Endothelial cell of umbilical vein (primary cell): Measurements from ENCODE around the gene ZNF234. TPM values are rescaled to one million over a fixed set of nuclear protein-coding genes. Genes with fewer than 3 reads are reported as not detected.

Experiments used
- BruUV-seq: library from RNA; stranded (reverse); fragments of 400-500 nt; replicated peaks from 2 replicates; lab custom pipeline; 2021; lab: Mats Ljungman, UMichigan
- CTCF ChIA-PET: fragments of 300-600, 350-600 bp; sonication (Branson Sonifier 250); formaldehyde crosslinking; loops from one replicate; lab custom pipeline; 2021; ENCODE audit warnings: antibody characterized with exemption, inconsistent platforms; lab: Charles Lee
- POLR2A ChIA-PET: fragments of 300-600, 350-600 bp; sonication (Branson Sonifier 250); formaldehyde crosslinking; loops from one replicate; lab custom pipeline; 2021; ENCODE audit warnings: antibody characterized with exemption, inconsistent platforms; lab: Charles Lee
- DNase-seq: peaks from one replicate; pipeline ENCODE4 v3.0.0-alpha.2; 2011; ENCODE audit warnings: low read depth, low spot score
- FAIRE-seq: peaks from 2 replicates; lab custom pipeline; 2011; peaks lifted over from hg19 to GRCh38; lab: Jason Lieb, UNC
- H2AFZ ChIP-seq: 2 replicates; pipeline ENCODE4 v1.6.0; 2012; ENCODE audit warnings: low read depth, low read length, control low read depth, inconsistent platforms
- H3K27ac ChIP-seq: 2 replicates; pipeline ENCODE4 v1.5.1; 2011; ENCODE audit warnings: low read depth, mild to moderate bottlenecking, control low read depth, low read length, moderate library complexity; ENCODE audit not compliant: insufficient read depth
- H3K27me3 ChIP-seq, 2 experiments: 2 replicates each; pipeline versions ENCODE4 v1.6.0 to v1.6.1; 2011; ENCODE audit warnings: low read length in 2 of 2, mixed read lengths in 1 of 2; ENCODE audit not compliant: control insufficient read depth in 2 of 2, insufficient read depth in 2 of 2
- H3K36me3 ChIP-seq, 2 experiments: 2 replicates in 1 of 2; 3 replicates in 1 of 2; pipeline ENCODE4 v1.5.1; 2011; ENCODE audit warnings: low read length in 2 of 2, mild to moderate bottlenecking in 1 of 2, moderate library complexity in 1 of 2; ENCODE audit not compliant: control insufficient read depth in 2 of 2, insufficient read depth in 2 of 2; ENCODE audit errors: extremely low read depth in 1 of 2
- H3K4me1 ChIP-seq: 3 replicates; pipeline ENCODE4 v1.5.1; 2011; ENCODE audit warnings: mild to moderate bottlenecking, low read length; ENCODE audit not compliant: control insufficient read depth, insufficient read depth; ENCODE audit errors: extremely low read depth
- H3K4me2 ChIP-seq: 2 replicates; pipeline ENCODE4 v1.6.1; 2011; ENCODE audit warnings: low read length, control low read depth, mixed read lengths; ENCODE audit not compliant: insufficient read depth
- H3K4me3 ChIP-seq, 3 experiments: fragments of 200-600 bp in 1 of 3; sonication (generic), shearing (Covaris generic) in 1 of 3; replicated peaks in 1 of 3; 2 replicates each; pipeline ENCODE4 v1.5.1; 2011 to 2016; ENCODE audit warnings: control low read depth in 3 of 3, low read length in 3 of 3, mild to moderate bottlenecking in 2 of 3, inconsistent platforms in 1 of 3, low read depth in 1 of 3, moderate library complexity in 1 of 3; ENCODE audit not compliant: insufficient read depth in 1 of 3
- H3K79me2 ChIP-seq: 2 replicates; pipeline ENCODE4 v1.6.0; 2012; ENCODE audit warnings: low read length, inconsistent platforms; ENCODE audit not compliant: control insufficient read depth, insufficient read depth
- H3K9ac ChIP-seq: replicated peaks from 2 replicates; pipeline ENCODE3; 2011; ENCODE audit warnings: low read length, control low read depth; ENCODE audit not compliant: insufficient read depth; ENCODE audit errors: extremely low read depth
- H3K9me1 ChIP-seq: replicated peaks from 3 replicates; pipeline ENCODE4 v1.6.0; 2011; ENCODE audit warnings: mild to moderate bottlenecking, low read length; ENCODE audit not compliant: control insufficient read depth, insufficient read depth; ENCODE audit errors: extremely low read depth
- H3K9me3 ChIP-seq: replicated peaks from 2 replicates; pipeline ENCODE4 v1.5.1; 2012; ENCODE audit warnings: low read length, inconsistent platforms; ENCODE audit not compliant: control insufficient read depth, insufficient read depth
- H4K20me1 ChIP-seq: replicated peaks from 2 replicates; pipeline ENCODE3; 2011; ENCODE audit warnings: mild to moderate bottlenecking, low read length; ENCODE audit not compliant: control insufficient read depth, insufficient read depth; ENCODE audit errors: extremely low read depth
- EZH2 ChIP-seq: IDR thresholded peaks from 2 replicates; pipeline ENCODE4 v1.6.1; 2012; ENCODE audit warnings: borderline replicate concordance, low read depth, mild to moderate bottlenecking, moderate library complexity, low read length, inconsistent platforms; ENCODE audit not compliant: severe bottlenecking
- FOS ChIP-seq: IDR thresholded peaks from 2 replicates; pipeline ENCODE4 v1.6.1; 2011; ENCODE audit warnings: mild to moderate bottlenecking, low read length, moderate library complexity, borderline replicate concordance; ENCODE audit not compliant: insufficient read depth
- GATA2 ChIP-seq: IDR thresholded peaks from 2 replicates; pipeline ENCODE4 v1.7.0; 2011; ENCODE audit warnings: low read depth, mild to moderate bottlenecking, moderate library complexity, mixed read lengths, low read length; ENCODE audit not compliant: insufficient read length, insufficient read depth
- JUN ChIP-seq: IDR thresholded peaks from 2 replicates; pipeline ENCODE4 v1.6.1; 2011; ENCODE audit warnings: borderline replicate concordance, low read depth; ENCODE audit not compliant: insufficient read length, insufficient read depth
- MAX ChIP-seq: IDR thresholded peaks from 2 replicates; pipeline ENCODE4 v1.6.1; 2011; ENCODE audit not compliant: insufficient read depth, insufficient read length
- MYC ChIP-seq: IDR thresholded peaks from one replicate; pipeline ENCODE4 v1.6.1; 2011; ENCODE audit warnings: mild to moderate bottlenecking, low read depth, low read length
- POLR2A ChIP-seq: IDR thresholded peaks from 2 replicates; pipeline ENCODE4 v1.6.1; 2012; ENCODE audit warnings: low read depth, mild to moderate bottlenecking, control low read depth, low read length
- POLR2AphosphoS5 ChIP-seq: IDR thresholded peaks from 2 replicates; pipeline ENCODE4 v1.6.1; 2012; ENCODE audit warnings: low read depth, mild to moderate bottlenecking, control low read depth, low read length, moderate library complexity; ENCODE audit not compliant: insufficient read depth
- dilution Hi-C: fragments of 300-500 bp; cut with MboI; formaldehyde crosslinking; loops from one replicate; pipeline ENCODE4 v1.15.0; 2019; ENCODE audit warnings: low sequenced_read_pairs; ENCODE audit not compliant: extremely low pct_ligation_motif_present
- intact Hi-C: fragments of 100-400 bp; cut with micrococcal nuclease; formaldehyde crosslinking; loops from one replicate; pipeline ENCODE4 v1.10.0; 2022
- polyA plus RNA-seq, 4 experiments: library from polyadenylated mRNA; depleted of rRNA in 3 of 4; stranded (reverse) in 3 of 4; unstranded in 1 of 4; fragments of >200 nt; gene quantifications; 2 replicates each; pipeline versions ENCODE4 v1.2.1 to v1.2.3, GENCODE V29; 2011 to 2012; ENCODE audit warnings: missing spikeins in 1 of 4
- total RNA-seq: library from RNA; stranded (reverse); gene quantifications from 2 replicates; pipeline ENCODE4 v1.2.3, GENCODE V29; 2021
- TF ChIP-seq, protein P1 (sequence below), 2 donors: IDR thresholded peaks; 1 replicate in 1 of 2; 2 replicates in 1 of 2; pipeline ENCODE4 v1.5.1; 2011; ENCODE audit warnings: low read length in 2 of 2, mild to moderate bottlenecking in 2 of 2, moderate library complexity in 2 of 2, control low read depth in 1 of 2, inconsistent platforms in 1 of 2, low read depth in 1 of 2; ENCODE audit not compliant: insufficient read depth in 1 of 2; ENCODE audit errors: extremely low read depth in 1 of 2

ZNF234 gene
- total and polyA plus RNA-seq, 2 donors (not counting 3 experiments of a cell fraction or from before 2014, with no cell fraction given) = 2.5 to 11.9 TPM

DNA sequence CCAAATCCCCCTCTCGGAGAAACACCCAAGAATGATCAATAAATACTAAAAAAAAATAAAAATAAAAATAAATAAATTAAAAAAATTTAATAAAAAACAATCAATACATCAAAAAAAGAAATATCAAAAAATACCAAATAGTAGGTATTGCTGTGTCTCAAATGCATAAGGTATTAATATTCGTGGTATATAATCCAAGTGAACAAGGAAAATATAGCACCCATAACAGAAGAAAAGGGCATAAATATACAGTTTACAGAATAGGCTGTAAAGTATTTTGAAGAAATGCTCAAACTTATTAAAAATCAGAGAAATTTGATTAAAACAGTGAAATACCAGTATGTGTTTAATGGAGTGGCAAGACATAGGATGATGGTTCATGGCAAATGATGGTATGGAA lies 63.4 kb downstream of the ZNF234 start:
- dilution Hi-C loops (no loop called here), intact Hi-C loops (no loop called here)
- no peak overlapping the region for H3K9ac ChIP-seq
- ChIA-PET CTCF (no interaction called here), POLR2A (no interaction called here)
- H3K27ac ChIP-seq = no peak overlapping the region
- no peak overlapping the region for H3K4me3 ChIP-seq
- H3K4me2 ChIP-seq = no peak overlapping the region
- H2AFZ ChIP-seq = no peak overlapping the region
- no TSS peak for BruUV-seq
- no peak for DNase-seq
- TF ChIP-seq EZH2 (no peak), MAX (no peak)
- no peaks in the 10 kb centered on the region for H4K20me1 ChIP-seq
- H3K9me1 ChIP-seq = no peaks in the 10 kb centered on the region
- no peak for FAIRE-seq
- H3K27me3 ChIP-seq = no peaks in the 10 kb centered on the region
- H3K79me2 ChIP-seq = no peaks in the 10 kb centered on the region
- no peaks in the 10 kb centered on the region for H3K9me3 ChIP-seq
- peaks cover 3% of the 10 kb centered on the region for H3K4me1 ChIP-seq
- H3K36me3 ChIP-seq = no peaks in the 10 kb centered on the region

DNA sequence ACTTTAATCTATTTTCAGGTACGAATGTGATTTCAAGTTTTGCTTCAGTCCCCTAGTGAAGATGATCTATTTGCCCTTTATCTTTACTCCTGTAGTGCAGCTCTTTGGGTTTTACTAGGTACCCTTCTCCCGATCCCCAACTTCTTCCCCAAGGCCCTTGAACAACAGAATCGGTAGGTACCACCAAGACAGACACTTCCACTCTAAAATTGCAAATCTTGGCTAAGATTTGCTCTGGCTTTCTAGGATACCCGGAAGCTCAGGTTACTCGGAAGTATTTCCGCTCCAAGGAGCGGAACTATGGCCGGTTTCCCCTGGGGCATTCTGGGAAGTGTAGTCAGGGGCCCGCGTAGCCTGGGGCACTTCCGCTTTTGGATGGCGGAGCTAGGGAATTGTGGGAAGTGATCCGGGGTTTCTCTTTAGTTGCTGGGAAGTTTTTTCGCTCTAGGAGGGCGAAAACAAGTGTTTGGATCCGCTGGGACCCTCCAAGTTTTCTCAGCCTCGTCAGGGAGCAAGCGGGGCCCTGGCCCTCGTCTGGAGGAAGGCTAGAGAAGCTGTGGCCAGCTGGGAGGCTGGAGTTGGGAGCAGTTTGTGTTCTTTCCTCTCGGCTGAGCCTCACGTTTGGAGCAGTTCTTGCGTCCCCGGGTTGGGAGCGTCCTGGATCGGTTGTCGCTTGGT lies 65.9 kb downstream of the ZNF234 start:
- no TSS peak for BruUV-seq
- no peaks in the 10 kb centered on the region for H3K79me2 ChIP-seq
- H3K4me3 ChIP-seq = peak overlapping the region; percentile 69 to 93 (median 87)
- intact Hi-C loops (loop anchor here (1.0 kb wide), 6 partner anchors 43 to 241 kb away; partner anchors contain the start of genes ZNF225, ZNF229 and ZNF285), dilution Hi-C loops (no loop called here)
- peak overlapping the region; percentile 65 for H3K27ac ChIP-seq
- peak overlapping the region; percentile 98 for H2AFZ ChIP-seq
- H4K20me1 ChIP-seq = no peaks in the 10 kb centered on the region
- no peaks in the 10 kb centered on the region for H3K9me3 ChIP-seq
- H3K36me3 ChIP-seq = no peaks in the 10 kb centered on the region
- ChIA-PET POLR2A (interaction anchor here (0.5 to 1.2 kb wide), 3 partner anchors 33 to 463 kb away, joined by 4 to 9 read pairs (median 9); partner anchors contain the start of gene ZNF226), CTCF (interaction anchor here (0.9 to 1.7 kb wide), 2 partner anchors 28 to 42 kb away, joined by 3 to 5 read pairs; partner anchors contain the start of gene ZNF226)
- peak; percentile 96 for FAIRE-seq
- H3K27me3 ChIP-seq = no peaks in the 10 kb centered on the region
- H3K4me2 ChIP-seq = peak overlapping the region; percentile 98
- no peak for TF ChIP-seq MAX
- no peak for TF ChIP-seq GATA2
- peak; percentile 82 for TF ChIP-seq POLR2A
- no peak for TF ChIP-seq JUN
- TF ChIP-seq FOS = no peak
- TF ChIP-seq, protein P1, sequence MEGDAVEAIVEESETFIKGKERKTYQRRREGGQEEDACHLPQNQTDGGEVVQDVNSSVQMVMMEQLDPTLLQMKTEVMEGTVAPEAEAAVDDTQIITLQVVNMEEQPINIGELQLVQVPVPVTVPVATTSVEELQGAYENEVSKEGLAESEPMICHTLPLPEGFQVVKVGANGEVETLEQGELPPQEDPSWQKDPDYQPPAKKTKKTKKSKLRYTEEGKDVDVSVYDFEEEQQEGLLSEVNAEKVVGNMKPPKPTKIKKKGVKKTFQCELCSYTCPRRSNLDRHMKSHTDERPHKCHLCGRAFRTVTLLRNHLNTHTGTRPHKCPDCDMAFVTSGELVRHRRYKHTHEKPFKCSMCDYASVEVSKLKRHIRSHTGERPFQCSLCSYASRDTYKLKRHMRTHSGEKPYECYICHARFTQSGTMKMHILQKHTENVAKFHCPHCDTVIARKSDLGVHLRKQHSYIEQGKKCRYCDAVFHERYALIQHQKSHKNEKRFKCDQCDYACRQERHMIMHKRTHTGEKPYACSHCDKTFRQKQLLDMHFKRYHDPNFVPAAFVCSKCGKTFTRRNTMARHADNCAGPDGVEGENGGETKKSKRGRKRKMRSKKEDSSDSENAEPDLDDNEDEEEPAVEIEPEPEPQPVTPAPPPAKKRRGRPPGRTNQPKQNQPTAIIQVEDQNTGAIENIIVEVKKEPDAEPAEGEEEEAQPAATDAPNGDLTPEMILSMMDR (IDR thresholded peaks at IDR 0.05; ENCODE audit: extremely low read depth in 1 of 2, insufficient read depth in 1 of 2, low read depth in 1 of 2, low read length in 2 of 2) = no peak
- no peak for TF ChIP-seq MYC
- TF ChIP-seq POLR2AphosphoS5 = peak; percentile 64
- no peak for TF ChIP-seq EZH2
- H3K4me1 ChIP-seq = peaks cover 3% of the 10 kb centered on the region
- peak overlapping the region; percentile 70 for H3K9ac ChIP-seq
- peak; percentile 91 for DNase-seq
- no peaks in the 10 kb centered on the region for H3K9me1 ChIP-seq
